WERI-Rb-1 (cell line): Measurements from ENCODE around the gene KRT2.

Source experiments
- DNase-seq: peaks from one replicate; pipeline ENCODE4 v3.0.0-alpha.2; 2020
- H3K27ac ChIP-seq: fragments of 250-450 bp; sonication (Bioruptor Pico); 2 replicates; pipeline ENCODE4 v1.5.1; 2020; ENCODE audit warnings: mild to moderate bottlenecking, moderate library complexity
- H3K27me3 ChIP-seq: fragments of 250-450 bp; sonication (Bioruptor Pico); 2 replicates; pipeline ENCODE4 v1.5.1; 2021; ENCODE audit warnings: mild to moderate bottlenecking, low read depth, moderate library complexity; ENCODE audit not compliant: insufficient read depth, severe bottlenecking
- H3K36me3 ChIP-seq: fragments of 250-450 bp; sonication (Bioruptor Pico); 2 replicates; pipeline ENCODE4 v1.5.1; 2020; ENCODE audit warnings: mild to moderate bottlenecking, moderate library complexity
- H3K4me3 ChIP-seq: 2 replicates; pipeline ENCODE4 v1.5.1; 2011; ENCODE audit warnings: low read depth, mild to moderate bottlenecking, control low read depth, low read length
- H3K9me3 ChIP-seq: fragments of 250-450 bp; sonication (Bioruptor Pico); 2 replicates; pipeline ENCODE4 v1.5.1; 2021; ENCODE audit warnings: mild to moderate bottlenecking, moderate library complexity; ENCODE audit not compliant: severe bottlenecking
- TF ChIP-seq, protein P1 (sequence below): IDR thresholded peaks from 2 replicates; pipeline ENCODE4 v1.5.1; 2011; ENCODE audit warnings: low read depth, mild to moderate bottlenecking, control low read depth, inconsistent platforms, low read length

KRT2 gene

DNA sequence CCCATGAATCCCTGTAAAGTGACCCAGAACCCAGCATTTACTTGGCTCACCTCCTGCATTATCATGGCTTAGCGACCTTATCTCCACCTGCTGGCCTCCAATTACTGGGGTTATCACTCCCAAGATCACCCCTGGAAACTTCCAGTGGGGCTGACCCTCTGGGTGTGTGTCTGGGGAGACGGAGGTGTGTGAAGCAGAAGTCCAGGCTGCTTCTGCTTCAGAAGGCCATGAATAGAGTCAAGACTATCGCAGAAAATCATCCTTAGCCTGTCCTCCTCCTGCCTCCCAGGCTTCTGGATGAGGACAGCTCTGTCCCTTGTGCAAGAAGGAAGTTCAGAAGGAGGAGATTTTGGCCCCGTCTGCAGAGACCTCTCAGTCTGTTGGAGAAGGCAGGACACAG, 50.3 kb downstream of the KRT2 start:
- no peak overlapping the region for H3K4me3 ChIP-seq

DNA sequence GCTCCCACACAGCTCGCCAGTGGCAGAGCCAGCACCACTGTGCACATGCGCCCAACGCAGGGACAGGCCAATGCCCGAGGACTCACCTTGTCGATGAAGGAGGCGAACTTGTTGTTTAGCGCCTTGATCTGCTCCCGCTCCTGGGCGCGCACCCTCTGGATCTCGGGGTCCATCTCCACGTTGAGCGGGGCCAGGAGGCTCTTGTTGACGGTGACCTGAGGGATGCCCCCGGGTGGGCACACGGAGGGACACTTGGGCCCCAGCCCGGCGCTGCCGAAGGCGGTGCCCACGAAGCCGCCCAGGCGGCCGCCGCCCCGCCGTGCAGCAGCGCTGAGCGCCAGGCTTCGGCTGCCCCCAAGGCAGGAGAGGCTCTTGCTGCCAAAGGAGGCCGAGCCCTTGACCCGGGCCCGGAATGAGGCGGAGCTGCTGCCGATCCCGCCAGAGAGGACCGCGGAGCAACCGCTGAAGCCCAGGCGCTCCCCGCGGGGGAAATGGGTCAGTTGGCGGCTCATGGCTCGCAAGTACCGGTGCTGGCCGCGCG, 51.0 kb downstream of the KRT2 start, which contains the start of gene KRT72:
Gene KRT72 (minus strand): TSS at position 523 of the 541 bp plus-strand sequence. CDS start 11 bp downstream, at position 512.
- no peaks in the 10 kb centered on the region for H3K36me3 ChIP-seq

More for the DNA sequence above, 50.3 kb downstream of the KRT2 start:
- Histone ChIP-seq H3K9me3 (no peaks in the 10 kb centered on the region), H3K27me3 (peaks cover 80% of the 10 kb centered on the region), H3K36me3 (no peaks in the 10 kb centered on the region), H3K27ac (no peak overlapping the region)
- no peak for DNase-seq
- TF ChIP-seq, protein P1, sequence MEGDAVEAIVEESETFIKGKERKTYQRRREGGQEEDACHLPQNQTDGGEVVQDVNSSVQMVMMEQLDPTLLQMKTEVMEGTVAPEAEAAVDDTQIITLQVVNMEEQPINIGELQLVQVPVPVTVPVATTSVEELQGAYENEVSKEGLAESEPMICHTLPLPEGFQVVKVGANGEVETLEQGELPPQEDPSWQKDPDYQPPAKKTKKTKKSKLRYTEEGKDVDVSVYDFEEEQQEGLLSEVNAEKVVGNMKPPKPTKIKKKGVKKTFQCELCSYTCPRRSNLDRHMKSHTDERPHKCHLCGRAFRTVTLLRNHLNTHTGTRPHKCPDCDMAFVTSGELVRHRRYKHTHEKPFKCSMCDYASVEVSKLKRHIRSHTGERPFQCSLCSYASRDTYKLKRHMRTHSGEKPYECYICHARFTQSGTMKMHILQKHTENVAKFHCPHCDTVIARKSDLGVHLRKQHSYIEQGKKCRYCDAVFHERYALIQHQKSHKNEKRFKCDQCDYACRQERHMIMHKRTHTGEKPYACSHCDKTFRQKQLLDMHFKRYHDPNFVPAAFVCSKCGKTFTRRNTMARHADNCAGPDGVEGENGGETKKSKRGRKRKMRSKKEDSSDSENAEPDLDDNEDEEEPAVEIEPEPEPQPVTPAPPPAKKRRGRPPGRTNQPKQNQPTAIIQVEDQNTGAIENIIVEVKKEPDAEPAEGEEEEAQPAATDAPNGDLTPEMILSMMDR, result no peak

DNA sequence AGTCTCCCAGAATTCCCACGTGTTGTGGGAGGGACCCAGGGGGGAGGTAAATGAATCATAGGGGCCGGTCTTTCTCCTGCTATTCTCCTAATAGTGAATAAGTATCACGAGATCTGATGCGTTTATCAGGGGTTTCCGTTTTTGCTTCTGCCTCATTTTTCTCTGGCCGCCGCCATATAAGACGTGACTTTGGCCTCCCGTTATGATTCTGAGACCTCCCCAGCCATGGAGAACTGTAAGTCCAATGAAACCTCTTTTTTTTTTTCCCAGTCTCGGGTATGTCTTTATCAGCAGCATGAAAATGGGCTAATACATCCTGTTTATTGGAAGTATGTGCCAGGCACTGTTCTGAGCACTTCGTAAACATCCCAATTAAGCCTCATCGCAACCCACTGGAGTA, 51.5 kb downstream of the KRT2 start:
- H3K27me3 ChIP-seq, result peaks cover 80% of the 10 kb centered on the region
- DNase-seq, result no peak
- H3K4me3 ChIP-seq, result no peak overlapping the region
- H3K9me3 ChIP-seq, result no peaks in the 10 kb centered on the region
- TF ChIP-seq, protein P1, result no peak
- H3K36me3 ChIP-seq, result no peaks in the 10 kb centered on the region
- no peak overlapping the region for H3K27ac ChIP-seq

More for the DNA sequence above, 51.0 kb downstream of the KRT2 start, which contains the start of gene KRT72:
- H3K9me3 ChIP-seq, result no peaks in the 10 kb centered on the region
- H3K27me3 ChIP-seq, result peaks cover 80% of the 10 kb centered on the region
- DNase-seq, result no peak
- H3K27ac ChIP-seq, result no peak within 1 kb of the TSS
- TF ChIP-seq, protein P1, result no peak
- no peak within 1 kb of the TSS for H3K4me3 ChIP-seq

DNA sequence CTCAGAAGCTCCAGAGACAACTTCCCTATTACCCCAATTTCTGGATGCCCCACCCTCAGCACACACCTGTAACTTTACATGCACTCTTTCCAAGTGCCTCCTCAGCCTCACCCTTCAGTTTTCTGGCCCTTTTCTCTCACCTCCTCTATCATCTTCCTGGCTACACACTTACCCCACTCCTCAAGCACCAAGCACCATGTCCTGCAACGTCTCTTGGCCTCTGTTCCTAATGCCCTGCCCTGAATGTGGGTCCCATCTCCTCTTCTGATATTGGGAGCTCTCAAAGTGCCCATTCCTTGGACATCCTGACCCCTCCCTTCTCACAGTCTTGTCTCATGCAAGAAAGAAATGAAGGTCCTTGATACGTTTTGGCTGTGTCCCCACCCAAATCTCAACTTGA, 51.9 kb downstream of the KRT2 start:
- peaks cover 81% of the 10 kb centered on the region for H3K27me3 ChIP-seq
- no peaks in the 10 kb centered on the region for H3K36me3 ChIP-seq
- no peak for DNase-seq
- H3K27ac ChIP-seq, result no peak overlapping the region
- no peaks in the 10 kb centered on the region for H3K9me3 ChIP-seq
- H3K4me3 ChIP-seq, result no peak overlapping the region
- TF ChIP-seq, protein P1, result no peak

DNA sequence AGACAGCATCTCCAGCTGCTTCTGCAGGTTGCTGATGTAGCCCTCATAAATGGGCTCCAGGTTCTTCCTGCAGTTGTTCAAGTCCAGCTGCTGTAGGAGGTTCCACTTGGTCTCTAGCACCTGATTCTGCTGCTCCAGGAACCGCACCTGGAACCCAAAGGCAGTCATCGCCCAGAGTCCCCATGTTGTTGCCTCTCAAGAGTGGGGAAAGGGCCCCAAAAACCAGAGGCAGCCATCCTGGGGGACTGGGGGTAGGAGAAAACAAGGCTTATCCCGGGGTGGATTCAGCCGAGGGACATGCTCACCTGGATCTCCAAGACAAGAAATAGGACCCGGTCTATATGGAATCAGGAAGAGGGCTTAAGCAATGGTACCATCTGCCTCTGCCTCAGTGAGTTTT, 53.0 kb downstream of the KRT2 start:
- Histone ChIP-seq H3K9me3 (peaks cover 5% of the 10 kb centered on the region), H3K4me3 (no peak overlapping the region), H3K27ac (no peak overlapping the region), H3K36me3 (no peaks in the 10 kb centered on the region), H3K27me3 (peaks cover 73% of the 10 kb centered on the region)
- TF ChIP-seq, protein P1, result no peak
- no peak for DNase-seq
